HepG2 (cell line): ENCODE results near the gene PFN1. TPM values are rescaled to one million over a fixed set of nuclear protein-coding genes. Genes with fewer than 3 reads are reported as not detected.
A peak's percentile ranks its signal among the peaks of the same experiment; 100 is the strongest.

ENCODE experiments used
- CENPBD1 ChIP-seq: sonication (generic); formaldehyde crosslinking; IDR thresholded peaks from 2 replicates; pipeline ENCODE4 v1.8.0; 2022; ENCODE audit warnings: missing genetic modification reagents, low read depth, mild to moderate bottlenecking, borderline replicate concordance
- CTCF ChIP-seq: sonication (generic); formaldehyde crosslinking; IDR thresholded peaks from 2 replicates; pipeline ENCODE4 v1.5.0; 2020; ENCODE audit warnings: mild to moderate bottlenecking, missing genetic modification reagents, moderate library complexity
- ELF1 ChIP-seq: sonication (generic); formaldehyde crosslinking; IDR thresholded peaks from 2 replicates; pipeline ENCODE4 v1.4.0; 2020; ENCODE audit warnings: missing genetic modification reagents
- ESRRA ChIP-seq: sonication (generic); formaldehyde crosslinking; IDR thresholded peaks from 2 replicates; pipeline ENCODE4 v1.5.1; 2020; ENCODE audit warnings: mild to moderate bottlenecking, low read depth, missing genetic modification reagents
- HNRNPH1 ChIP-seq: fragments of 200-400 bp; formaldehyde crosslinking; optimal IDR thresholded peaks from 2 replicates; pipeline ENCODE3; 2017; ENCODE audit warnings: mild to moderate bottlenecking, low read depth, low read length
- HOXA9 ChIP-seq: sonication (generic); formaldehyde crosslinking; IDR thresholded peaks from 2 replicates; pipeline ENCODE4 v1.8.1; 2022; ENCODE audit warnings: missing genetic modification reagents, mild to moderate bottlenecking, moderate library complexity, borderline replicate concordance
- MBD4 ChIP-seq: IDR thresholded peaks from 2 replicates; pipeline ENCODE4 v1.6.1; 2012; ENCODE audit warnings: low read length, inconsistent platforms, borderline replicate concordance
- MTA1 ChIP-seq: sonication (generic); formaldehyde crosslinking; IDR thresholded peaks from 2 replicates; pipeline ENCODE4 v1.4.0; 2020; ENCODE audit warnings: missing genetic modification reagents, mild to moderate bottlenecking, borderline replicate concordance
- NAIF1 ChIP-seq: sonication (generic); formaldehyde crosslinking; IDR thresholded peaks from 2 replicates; pipeline ENCODE4 v1.5.0; 2020; ENCODE audit warnings: mild to moderate bottlenecking, missing genetic modification reagents, borderline replicate concordance
- NPAS2 ChIP-seq: sonication (generic); formaldehyde crosslinking; IDR thresholded peaks from 2 replicates; pipeline ENCODE4 v1.8.0; 2022; ENCODE audit warnings: mild to moderate bottlenecking, missing genetic modification reagents, borderline replicate concordance
- NR2F6 ChIP-seq, 2 experiments: IDR thresholded peaks; 2 replicates each; pipeline ENCODE4 v1.6.1; 2016; ENCODE audit warnings: antibody characterized with exemption in 1 of 2, mild to moderate bottlenecking in 1 of 2
- PRMT3 ChIP-seq: sonication (generic); formaldehyde crosslinking; IDR thresholded peaks from 2 replicates; pipeline ENCODE4 v1.8.1; 2022; ENCODE audit warnings: low read depth, mild to moderate bottlenecking, moderate library complexity, missing genetic modification reagents, borderline replicate concordance
- TOPORS ChIP-seq: sonication (generic); formaldehyde crosslinking; IDR thresholded peaks from 2 replicates; pipeline ENCODE4 v1.8.0; 2023; ENCODE audit warnings: mild to moderate bottlenecking, missing genetic modification reagents
- ZBTB10 ChIP-seq: sonication (generic); formaldehyde crosslinking; IDR thresholded peaks from 2 replicates; pipeline ENCODE4 v1.4.0; 2020; ENCODE audit warnings: missing genetic modification reagents, borderline replicate concordance
- ZMYM3 ChIP-seq: sonication (generic); formaldehyde crosslinking; IDR thresholded peaks from 2 replicates; pipeline ENCODE4 v1.5.1; 2020; ENCODE audit warnings: mild to moderate bottlenecking, missing genetic modification reagents
- ZNF335 ChIP-seq: sonication (generic); formaldehyde crosslinking; IDR thresholded peaks from 2 replicates; pipeline ENCODE4 v1.4.0; 2020; ENCODE audit warnings: missing genetic modification reagents
- ZNF567 ChIP-seq: sonication (generic); formaldehyde crosslinking; IDR thresholded peaks from 2 replicates; pipeline ENCODE4 v1.8.1; 2023; ENCODE audit warnings: mild to moderate bottlenecking, missing genetic modification reagents, borderline replicate concordance
- ZZZ3 ChIP-seq: sonication (generic); formaldehyde crosslinking; IDR thresholded peaks from 2 replicates; pipeline ENCODE4 v1.4.0; 2020; ENCODE audit warnings: missing genetic modification reagents, mild to moderate bottlenecking, borderline replicate concordance
- polyA plus RNA-seq, 8 experiments: library from polyadenylated mRNA; depleted of rRNA in 3 of 8; stranded (reverse) in 7 of 8; unstranded in 1 of 8; fragments of >200 nt; fragmentation: Illumina TruSeq in 4 of 8; extraction: Trizol in 4 of 8; gene quantifications; 2 replicates each; pipeline versions ENCODE4 v1.2.1 to v1.2.3, GENCODE V29; 2011 to 2016; ENCODE audit warnings: low read depth in 4 of 8, missing spikeins in 1 of 8, mixed read lengths in 1 of 8; ENCODE audit not compliant: insufficient read depth in 1 of 8
- total RNA-seq, 5 experiments: library from RNA; depleted of rRNA; stranded (reverse); fragments of >200 nt; fragmentation: Illumina TruSeq; extraction: Trizol; gene quantifications; 2 replicates each; pipeline ENCODE4 v1.2.3, GENCODE V29; 2016; ENCODE audit warnings: low read depth in 1 of 5
- TF ChIP-seq, protein P1 (sequence below): sonication (generic); formaldehyde crosslinking; IDR thresholded peaks from 2 replicates; pipeline ENCODE4 v1.5.1; 2020; ENCODE audit warnings: missing genetic modification reagents, mild to moderate bottlenecking, borderline replicate concordance
- TF ChIP-seq, protein P2 (sequence below): sonication (generic); formaldehyde crosslinking; IDR thresholded peaks from 2 replicates; pipeline ENCODE4 v1.5.1; 2020; ENCODE audit warnings: mild to moderate bottlenecking, missing genetic modification reagents

Gene PFN1
- total and polyA plus RNA-seq, 2 of the 13 experiments (the other 11 are each of a cell fraction or from before 2014, with no cell fraction given) = 494 to 613 TPM

DNA sequence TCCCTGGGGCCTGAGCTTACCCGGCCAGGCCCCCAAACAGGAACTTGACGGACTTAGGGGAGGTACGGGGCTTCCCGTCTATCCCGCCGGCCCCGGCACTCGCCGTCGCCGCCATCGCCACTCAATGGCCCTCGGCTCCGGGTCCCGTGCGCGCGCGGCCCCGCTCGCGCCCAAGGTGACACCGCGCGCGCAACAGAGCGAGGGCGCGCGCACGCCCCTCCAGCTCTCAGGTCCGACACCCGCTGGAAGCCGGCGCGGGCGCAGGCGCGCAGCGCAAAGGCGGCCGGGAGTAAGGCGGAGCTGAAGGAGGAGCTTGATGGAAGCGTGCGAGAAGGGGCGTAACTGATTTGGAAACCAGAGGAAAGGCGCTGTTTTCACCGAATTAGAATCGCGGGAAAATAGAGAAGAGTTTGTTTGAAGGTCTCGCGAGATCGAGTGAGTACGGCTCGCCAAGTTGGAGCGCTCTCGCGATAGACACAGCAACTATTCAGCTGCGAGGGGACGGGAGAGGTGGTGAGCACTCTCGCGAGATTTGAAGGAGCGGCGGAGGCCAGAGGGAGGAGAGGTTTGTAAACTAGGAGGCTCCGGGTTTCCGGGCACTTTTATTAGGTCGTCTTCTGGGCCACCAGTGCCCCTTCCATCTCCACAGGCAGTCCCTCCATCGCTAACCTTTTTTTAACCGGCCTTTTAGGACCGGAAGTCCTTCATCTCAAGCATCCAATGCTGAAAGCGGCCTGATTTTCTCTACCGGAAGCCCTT lies 8.4 kb downstream of the PFN1 start, which contains the start of the genes RNF167 and SLC25A11 (continued):
- TF ChIP-seq, protein P1, sequence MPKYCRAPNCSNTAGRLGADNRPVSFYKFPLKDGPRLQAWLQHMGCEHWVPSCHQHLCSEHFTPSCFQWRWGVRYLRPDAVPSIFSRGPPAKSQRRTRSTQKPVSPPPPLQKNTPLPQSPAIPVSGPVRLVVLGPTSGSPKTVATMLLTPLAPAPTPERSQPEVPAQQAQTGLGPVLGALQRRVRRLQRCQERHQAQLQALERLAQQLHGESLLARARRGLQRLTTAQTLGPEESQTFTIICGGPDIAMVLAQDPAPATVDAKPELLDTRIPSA (CRISPR knock-in tag) = no peak
- TF ChIP-seq NR2F6 (IDR thresholded peaks at IDR 0.05) (no peak), NR2F6 (CRISPR knock-in tag; IDR thresholded peaks at IDR 0.05) (no peak), HOXA9 (CRISPR knock-in tag) (no peak), ZMYM3 (CRISPR knock-in tag) (no peak), ZBTB10 (CRISPR knock-in tag) (0 out of 2 replicates have a peak, but pooled peaks have one; percentile 41), ESRRA (CRISPR knock-in tag) (peak; percentile 87), ELF1 (CRISPR knock-in tag) (no peak; the same call in none of the 2 replicates), CENPBD1 (CRISPR knock-in tag) (no peak), PRMT3 (no peak), NAIF1 (CRISPR knock-in tag) (no peak), TOPORS (CRISPR knock-in tag) (0 out of 2 replicates have a peak, but pooled peaks have one; percentile 11), ZNF567 (CRISPR knock-in tag) (no peak), CTCF (CRISPR knock-in tag) (no peak), MBD4 (no peak), NPAS2 (CRISPR knock-in tag) (no peak), ZNF335 (CRISPR knock-in tag) (no peak), HNRNPH1 (no peak), MTA1 (0 out of 2 replicates have a peak, but pooled peaks have one; percentile 20), ZZZ3 (CRISPR knock-in tag) (peak; percentile 14; the same call in 1 of the 2 replicates)
- TF ChIP-seq, protein P2, sequence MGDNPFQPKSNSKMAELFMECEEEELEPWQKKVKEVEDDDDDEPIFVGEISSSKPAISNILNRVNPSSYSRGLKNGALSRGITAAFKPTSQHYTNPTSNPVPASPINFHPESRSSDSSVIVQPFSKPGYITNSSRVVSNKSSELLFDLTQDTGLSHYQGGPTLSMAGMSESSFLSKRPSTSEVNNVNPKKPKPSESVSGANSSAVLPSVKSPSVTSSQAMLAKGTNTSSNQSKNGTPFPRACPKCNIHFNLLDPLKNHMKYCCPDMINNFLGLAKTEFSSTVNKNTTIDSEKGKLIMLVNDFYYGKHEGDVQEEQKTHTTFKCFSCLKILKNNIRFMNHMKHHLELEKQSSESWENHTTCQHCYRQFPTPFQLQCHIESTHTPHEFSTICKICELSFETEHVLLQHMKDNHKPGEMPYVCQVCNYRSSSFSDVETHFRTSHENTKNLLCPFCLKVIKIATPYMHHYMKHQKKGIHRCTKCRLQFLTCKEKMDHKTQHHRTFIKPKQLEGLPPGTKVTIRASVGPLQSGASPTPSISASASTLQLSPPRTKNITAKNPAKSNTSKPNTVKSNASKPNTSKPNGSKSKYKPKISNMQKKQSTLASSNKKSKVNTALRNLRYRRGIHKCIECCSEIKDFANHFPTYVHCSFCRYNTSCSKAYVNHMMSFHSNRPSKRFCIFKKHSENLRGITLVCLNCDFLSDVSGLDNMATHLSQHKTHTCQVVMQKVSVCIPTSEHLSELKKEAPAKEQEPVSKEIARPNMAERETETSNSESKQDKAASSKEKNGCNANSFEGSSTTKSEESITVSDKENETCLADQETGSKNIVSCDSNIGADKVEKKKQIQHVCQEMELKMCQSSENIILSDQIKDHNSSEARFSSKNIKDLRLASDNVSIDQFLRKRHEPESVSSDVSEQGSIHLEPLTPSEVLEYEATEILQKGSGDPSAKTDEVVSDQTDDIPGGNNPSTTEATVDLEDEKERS (CRISPR knock-in tag) = no peak
